KMS-11 (cell line): Measurements from ENCODE around the gene HCN2.
A peak's percentile ranks its signal among the peaks of the same experiment; 100 is the strongest.

ENCODE experiments used
- H2AFZ ChIP-seq: fragments of 200-600 bp; sonication (generic); 2 replicates; pipeline ENCODE4 v1.6.1; 2016; ENCODE audit warnings: antibody characterized with exemption, mixed run types, low read depth
- H3K27ac ChIP-seq: fragments of 200-600 bp; sonication (generic); 2 replicates; pipeline ENCODE4 v1.6.1; 2016; ENCODE audit warnings: mild to moderate bottlenecking, mixed run types
- H3K27me3 ChIP-seq: fragments of 200-600 bp; sonication (generic); 2 replicates; pipeline ENCODE4 v1.6.1; 2017; ENCODE audit warnings: mild to moderate bottlenecking, low read depth, mixed run types, moderate library complexity; ENCODE audit not compliant: insufficient read depth
- H3K36me3 ChIP-seq: fragments of 200-600 bp; sonication (generic); 2 replicates; pipeline ENCODE4 v1.6.1; 2017; ENCODE audit warnings: mild to moderate bottlenecking, mixed run types; ENCODE audit not compliant: insufficient read depth
- H3K4me1 ChIP-seq: fragments of 200-600 bp; sonication (generic); 2 replicates; pipeline ENCODE4 v1.6.1; 2016; ENCODE audit warnings: mild to moderate bottlenecking, low read depth, mixed run types; ENCODE audit not compliant: poor library complexity, severe bottlenecking
- H3K4me2 ChIP-seq: fragments of 200-600 bp; sonication (generic); 2 replicates; pipeline ENCODE4 v1.7.0; 2016; ENCODE audit warnings: mild to moderate bottlenecking, mixed run types
- H3K4me3 ChIP-seq: fragments of 200-600 bp; sonication (generic); IDR thresholded peaks from 2 replicates; pipeline ENCODE4 v1.6.1; 2017; ENCODE audit warnings: low read depth, low read length, mixed read lengths; ENCODE audit not compliant: insufficient read depth
- H3K79me2 ChIP-seq: fragments of 200-600 bp; sonication (generic); 2 replicates; pipeline ENCODE4 v1.6.1; 2016; ENCODE audit warnings: low read depth, mixed run types; ENCODE audit not compliant: insufficient read depth
- H3K9ac ChIP-seq: fragments of 200-600 bp; sonication (generic); 2 replicates; pipeline ENCODE4 v1.6.1; 2016; ENCODE audit warnings: mild to moderate bottlenecking, mixed run types
- H4K20me1 ChIP-seq: fragments of 200-600 bp; sonication (generic); 2 replicates; pipeline ENCODE4 v1.6.1; 2016; ENCODE audit warnings: mild to moderate bottlenecking, mixed run types; ENCODE audit not compliant: insufficient read depth
- CTCF ChIP-seq: fragments of 200-600 bp; sonication (generic); conservative IDR thresholded peaks from 2 replicates; pipeline ENCODE4 v1.6.1; 2017; ENCODE audit warnings: low read depth, mild to moderate bottlenecking, antibody characterized with exemption, low read length, moderate library complexity, mixed read lengths

Gene HCN2

GRCh38 chr19:570251-570686 lies 19.4 kb upstream of the HCN2 start:
- Histone ChIP-seq H3K36me3 (no peaks in the 10 kb centered on the region), H3K4me1 (peaks cover 11% of the 10 kb centered on the region), H3K4me2 (no peak overlapping the region), H4K20me1 (no peaks in the 10 kb centered on the region), H3K27me3 (no peaks in the 10 kb centered on the region), H3K4me3 (no peak overlapping the region), H2AFZ (no peak overlapping the region), H3K9ac (no peak overlapping the region), H3K79me2 (peaks cover 28% of the 10 kb centered on the region), H3K27ac (no peak overlapping the region)
- TF ChIP-seq CTCF, result no peak

- Histone ChIP-seq H3K36me3 (no peaks in the 10 kb centered on the region), H3K4me2 (peak overlapping the region; percentile 83; the same call in 1 of the 2 replicates), H2AFZ (peak overlapping the region; percentile 70; the same call in 1 of the 2 replicates), H3K4me3 (no peak overlapping the region), H3K27ac (peak overlapping the region; percentile 68), H4K20me1 (no peaks in the 10 kb centered on the region), H3K9ac (peak overlapping the region; percentile 60; the same call in 1 of the 2 replicates), H3K27me3 (no peaks in the 10 kb centered on the region), H3K4me1 (peaks cover 11% of the 10 kb centered on the region), H3K79me2 (peaks cover 33% of the 10 kb centered on the region)
- no peak for TF ChIP-seq CTCF
These were observed 18.6 kb upstream of the HCN2 start for GRCh38 chr19:570937-571565.

GRCh38 chr19:571566-571974 lies 18.1 kb upstream of the HCN2 start:
- Histone ChIP-seq H3K4me1 (peaks cover 11% of the 10 kb centered on the region), H3K9ac (peak overlapping the region; percentile 60; the same call in 1 of the 2 replicates), H3K4me2 (peak overlapping the region; percentile 83), H3K79me2 (peaks cover 38% of the 10 kb centered on the region), H3K4me3 (no peak overlapping the region), H3K36me3 (no peaks in the 10 kb centered on the region), H4K20me1 (no peaks in the 10 kb centered on the region), H3K27ac (peak overlapping the region; percentile 68), H2AFZ (peak overlapping the region; percentile 70; the same call in 1 of the 2 replicates), H3K27me3 (no peaks in the 10 kb centered on the region)
- no peak for TF ChIP-seq CTCF

GRCh38 chr19:572140-572742 lies 17.4 kb upstream of the HCN2 start, which contains the start of gene BSG:
BSG (plus strand) TSS chr19:572596; CDS start chr19:572635, 39 bp downstream.
- TF ChIP-seq CTCF, result no peak
- no peaks in the 10 kb centered on the region for H3K36me3 ChIP-seq
- no peaks in the 10 kb centered on the region for H4K20me1 ChIP-seq
- H3K27me3 ChIP-seq, result no peaks in the 10 kb centered on the region
- peaks cover 11% of the 10 kb centered on the region for H3K4me1 ChIP-seq
- peaks cover 45% of the 10 kb centered on the region for H3K79me2 ChIP-seq
- H3K27ac ChIP-seq, result peak within 1 kb of the TSS; percentile 68
- peak within 1 kb of the TSS; percentile 83 for H3K9ac ChIP-seq
- no peak within 1 kb of the TSS for H3K4me3 ChIP-seq
- H2AFZ ChIP-seq, result peak within 1 kb of the TSS; percentile 70; the same call in 1 of the 2 replicates
- peak within 1 kb of the TSS; percentile 83 for H3K4me2 ChIP-seq
